ENCODE measurements around the gene NEDD8. TPM values are rescaled to one million over a fixed set of nuclear protein-coding genes. Genes with fewer than 3 reads are reported as not detected.
"Not testable (repeated sequence)": the region's sequence is repeated elsewhere in the genome, so short reads cannot be mapped to it uniquely, and the experiment has no call there.

Gene NEDD8
- polyA plus RNA-seq, 1 experiment: 242 TPM

- POLR2A ChIA-PET: no interaction called here
- DNase-seq (ENCODE audit: low read depth): no peak
- H3K27me3 ChIP-seq (ENCODE audit: control insufficient read depth, insufficient read depth, low read length): no peaks in the 10 kb centered on the region
- peaks cover 29% of the 10 kb centered on the region for H3K36me3 ChIP-seq (ENCODE audit: control insufficient read depth, insufficient read depth, low read length)
- CTCF ChIA-PET: interaction anchor here (0.5 to 1.7 kb wide), 3 partner anchors 11 to 729 kb away, joined by 3 to 5 read pairs (median 3); no protein-coding TSS in a partner anchor
- TF ChIP-seq CTCF (IDR thresholded peaks at IDR 0.05; ENCODE audit: insufficient read depth, low read depth, low read length): no peak
- H3K4me3 ChIP-seq (ENCODE audit: low read depth, low read length): no peak overlapping the region
Observed at GRCh38 chr14:24206260-24207103, 25.7 kb downstream of the NEDD8 start.

GRCh38 chr14:24204163-24205146 is 27.7 kb downstream of the NEDD8 start:
- H3K27me3 ChIP-seq (ENCODE audit: control insufficient read depth, insufficient read depth, low read length): no peaks in the 10 kb centered on the region
- H3K4me3 ChIP-seq (ENCODE audit: low read depth, low read length): no peak overlapping the region
- no peak for DNase-seq (ENCODE audit: low read depth)
- no peak for TF ChIP-seq CTCF (IDR thresholded peaks at IDR 0.05; ENCODE audit: insufficient read depth, low read depth, low read length)
- CTCF ChIA-PET: interaction anchor here (1.1 kb wide), 1 partner anchor 12 kb away, joined by 3 read pairs; no protein-coding TSS in a partner anchor
- H3K36me3 ChIP-seq (ENCODE audit: control insufficient read depth, insufficient read depth, low read length): peaks cover 23% of the 10 kb centered on the region
- POLR2A ChIA-PET: no interaction called here

- peaks cover 18% of the 10 kb centered on the region for H3K36me3 ChIP-seq (ENCODE audit: control insufficient read depth, insufficient read depth, low read length)
- CTCF ChIA-PET: interaction anchor here (1.1 kb wide), 1 partner anchor 13 kb away, joined by 3 read pairs; no protein-coding TSS in a partner anchor
- POLR2A ChIA-PET; H3K27me3 ChIP-seq (ENCODE audit: control insufficient read depth, insufficient read depth, low read length); DNase-seq (ENCODE audit: low read depth); H3K4me3 ChIP-seq (ENCODE audit: low read depth, low read length): not testable (repeated sequence)
Observed at GRCh38 chr14:24203249-24203886, 28.8 kb downstream of the NEDD8 start.

- DNase-seq (ENCODE audit: low read depth); H3K4me3 ChIP-seq (ENCODE audit: low read depth, low read length); CTCF ChIA-PET; POLR2A ChIA-PET; H3K27me3 ChIP-seq (ENCODE audit: control insufficient read depth, insufficient read depth, low read length): not testable (repeated sequence)
- H3K36me3 ChIP-seq (ENCODE audit: control insufficient read depth, insufficient read depth, low read length): peaks cover 16% of the 10 kb centered on the region
Observed at GRCh38 chr14:24202538-24202937, 29.6 kb downstream of the NEDD8 start.

GRCh38 chr14:24198814-24199524 is 33.2 kb downstream of the NEDD8 start:
- ChIA-PET CTCF (no interaction called here), POLR2A (no interaction called here)
- H3K4me3 ChIP-seq (ENCODE audit: low read depth, low read length): no peak overlapping the region
- DNase-seq (ENCODE audit: low read depth): no peak
- TF ChIP-seq CTCF (IDR thresholded peaks at IDR 0.05; ENCODE audit: insufficient read depth, low read depth, low read length): no peak
- peaks cover 2% of the 10 kb centered on the region for H3K36me3 ChIP-seq (ENCODE audit: control insufficient read depth, insufficient read depth, low read length)
- H3K27me3 ChIP-seq (ENCODE audit: control insufficient read depth, insufficient read depth, low read length): no peaks in the 10 kb centered on the region
